Lower leg skin (tissue), 3 donors: ENCODE results near the gene OR7G3.

Source experiments
- CTCF ChIP-seq, 3 donors: fragments of 450-650 bp; IDR thresholded peaks; one replicate each; pipeline ENCODE4 v1.5.1; 2016; ENCODE audit warnings: antibody characterized with exemption in 3 of 3, mild to moderate bottlenecking in 3 of 3, moderate library complexity in 2 of 3
- POLR2A ChIP-seq, 2 donors: fragments of 450-650 bp; IDR thresholded peaks; one replicate each; pipeline ENCODE4 v1.6.1; 2016 to 2017; ENCODE audit warnings: antibody characterized with exemption in 2 of 2, mild to moderate bottlenecking in 1 of 2, moderate library complexity in 1 of 2

- TF ChIP-seq CTCF (IDR thresholded peaks at IDR 0.05) (no peak), POLR2A (IDR thresholded peaks at IDR 0.05) (no peak)
Observed at GRCh38 chr19:9171393-9171991, 44.7 kb upstream of the OR7G3 start.
